K562 treated with DMSO at 1 percent for 12 hours (cell line): Measurements from ENCODE around the gene CST1. TPM values are rescaled to one million over a fixed set of nuclear protein-coding genes. Genes with fewer than 3 reads are reported as not detected.

Experiments used
- total RNA-seq: library from RNA; unstranded; fragments of 300-600 nt; gene quantifications from 2 replicates; pipeline ENCODE4 v1.2.3, GENCODE V29; 2022; ENCODE audit not compliant: insufficient read depth

CST1 gene
- total RNA-seq: not detected in 2 replicates

GRCh38 chr20:23750786-23751185 is at the start of gene CST1:
CST1 (minus strand) TSS chr20:23750935; CDS start chr20:23750866, 69 bp downstream.

Other genes starting within 250 kb of the CST1 start
- not detected in 2 replicates for gene CST9L, start 182.5 kb downstream of the CST1 start, total RNA-seq
- gene CST9, start 145.0 kb downstream of the CST1 start, total RNA-seq: not detected in 2 replicates
- 316 and 413 TPM in 2 replicates for gene CST3, start 113.0 kb downstream of the CST1 start, total RNA-seq
- gene CST4, start 61.9 kb downstream of the CST1 start, total RNA-seq: not detected in 2 replicates
- not detected in 2 replicates for gene CST2, start 75.8 kb upstream of the CST1 start, total RNA-seq
- gene CST5, start 128.8 kb upstream of the CST1 start, total RNA-seq: not detected in 2 replicates
- not detected in 2 replicates for gene GGTLC1, start 237.8 kb upstream of the CST1 start, total RNA-seq